NT2/D1 (cell line): Measurements from ENCODE around the gene PLEKHA3.

Source experiments
- SUZ12 ChIP-seq: IDR thresholded peaks from 2 replicates; pipeline ENCODE4 v1.6.1; 2011; ENCODE audit not compliant: insufficient read length, insufficient read depth; ENCODE audit errors: extremely low read depth
- YY1 ChIP-seq: IDR thresholded peaks from 2 replicates; pipeline ENCODE4 v1.6.1; 2011; ENCODE audit not compliant: insufficient read length, insufficient read depth
- ZNF274 ChIP-seq: IDR thresholded peaks from 2 replicates; pipeline ENCODE4 v1.6.1; 2011; ENCODE audit warnings: mild to moderate bottlenecking, low read depth, low read length

- no peak for TF ChIP-seq ZNF274
- no peak for TF ChIP-seq SUZ12
- no peak for TF ChIP-seq YY1
These were observed 49.9 kb downstream of the PLEKHA3 start for GRCh38 chr2:178530131-178530530.
